Temporal lobe (tissue), 1 donor: ENCODE results near the gene C19orf85. TPM values are rescaled to one million over a fixed set of nuclear protein-coding genes. Genes with fewer than 3 reads are reported as not detected.

Experiments
- total RNA-seq: library from RNA; depleted of rRNA; stranded (reverse); fragments of >200 nt; gene quantifications from one replicate; pipeline ENCODE4 v1.2.3, GENCODE V29; 2014

The C19orf85 gene
- total RNA-seq, 1 donor from 2014 or later = not detected

Other genes with a start within 250 kb of the C19orf85 start
- 0.98 TPM for gene TMEM86B, start 236.0 kb downstream of the C19orf85 start, total RNA-seq
- 13.3 TPM for gene PPP6R1, start 205.7 kb downstream of the C19orf85 start, total RNA-seq
- 19.7 TPM for gene HSPBP1, start 184.6 kb downstream of the C19orf85 start, total RNA-seq
- gene BRSK1, start 180.8 kb downstream of the C19orf85 start, total RNA-seq = 81.4 TPM
- not detected for gene TMEM150B, start 139.4 kb downstream of the C19orf85 start, total RNA-seq
- 5.9 TPM for gene KMT5C, start 124.9 kb downstream of the C19orf85 start, total RNA-seq
- gene COX6B2, start 110.0 kb downstream of the C19orf85 start, total RNA-seq = 0.25 TPM
- not detected for gene GARIN5B, start 101.5 kb downstream of the C19orf85 start, total RNA-seq
- under 0.01 TPM for gene IL11, start 94.3 kb downstream of the C19orf85 start, total RNA-seq
- 0.49 TPM for gene TMEM190, start 87.9 kb downstream of the C19orf85 start, total RNA-seq
- not detected for gene TMEM238, start 80.5 kb downstream of the C19orf85 start, total RNA-seq
- gene RPL28, start 78.8 kb downstream of the C19orf85 start, total RNA-seq = 153 TPM
- 29.7 TPM for gene UBE2S, start 57.0 kb downstream of the C19orf85 start, total RNA-seq
- 7.1 TPM for gene SHISA7, start 21.5 kb downstream of the C19orf85 start, total RNA-seq
- gene ISOC2, start 3.1 kb downstream of the C19orf85 start, total RNA-seq = 6.9 TPM
- 0.49 TPM for gene ZNF628, start 11.9 kb upstream of the C19orf85 start, total RNA-seq
- 15.5 TPM for gene NAT14, start 20.4 kb upstream of the C19orf85 start, total RNA-seq
- 0.25 TPM for gene SSC5D, start 23.7 kb upstream of the C19orf85 start, total RNA-seq
- gene SBK2, start 72.4 kb upstream of the C19orf85 start, total RNA-seq = not detected
- not detected for gene SBK3, start 80.8 kb upstream of the C19orf85 start, total RNA-seq
- gene ZNF579, start 116.1 kb upstream of the C19orf85 start, total RNA-seq = 3.4 TPM
- 3.2 TPM for gene FIZ1, start 134.8 kb upstream of the C19orf85 start, total RNA-seq
- 4.4 TPM for gene ZNF524, start 135.5 kb upstream of the C19orf85 start, total RNA-seq
- 2.7 TPM for gene ZNF865, start 140.9 kb upstream of the C19orf85 start, total RNA-seq
- 3.2 TPM for gene ZNF784, start 159.8 kb upstream of the C19orf85 start, total RNA-seq
- 4.4 TPM for gene ZNF580, start 176.3 kb upstream of the C19orf85 start, total RNA-seq
- 6.9 TPM for gene ZNF581, start 178.9 kb upstream of the C19orf85 start, total RNA-seq
- gene CCDC106, start 183.5 kb upstream of the C19orf85 start, total RNA-seq = 10.1 TPM
- 83.6 TPM for gene U2AF2, start 190.3 kb upstream of the C19orf85 start, total RNA-seq
- gene EPN1, start 210.5 kb upstream of the C19orf85 start, total RNA-seq = 32.2 TPM